HFF-Myc (cell line): Measurements from ENCODE around the gene MFRP.
A peak's percentile ranks its signal among the peaks of the same experiment; 100 is the strongest.

ENCODE experiments used
- DNase-seq: peaks from one replicate; pipeline ENCODE4 v3.0.0-alpha.2; 2011; ENCODE audit warnings: low read depth; ENCODE audit errors: extremely low read depth
- H3K4me3 ChIP-seq: replicated peaks from 2 replicates; pipeline ENCODE4 v1.5.1; 2011; ENCODE audit warnings: low read depth, mild to moderate bottlenecking, control low read depth, low read length
- TF ChIP-seq, protein P1 (sequence below): IDR thresholded peaks from 2 replicates; pipeline ENCODE4 v1.5.1; 2012; ENCODE audit warnings: mild to moderate bottlenecking, low read depth, low read length, control low read depth; ENCODE audit errors: missing control alignments

Gene MFRP

DNA sequence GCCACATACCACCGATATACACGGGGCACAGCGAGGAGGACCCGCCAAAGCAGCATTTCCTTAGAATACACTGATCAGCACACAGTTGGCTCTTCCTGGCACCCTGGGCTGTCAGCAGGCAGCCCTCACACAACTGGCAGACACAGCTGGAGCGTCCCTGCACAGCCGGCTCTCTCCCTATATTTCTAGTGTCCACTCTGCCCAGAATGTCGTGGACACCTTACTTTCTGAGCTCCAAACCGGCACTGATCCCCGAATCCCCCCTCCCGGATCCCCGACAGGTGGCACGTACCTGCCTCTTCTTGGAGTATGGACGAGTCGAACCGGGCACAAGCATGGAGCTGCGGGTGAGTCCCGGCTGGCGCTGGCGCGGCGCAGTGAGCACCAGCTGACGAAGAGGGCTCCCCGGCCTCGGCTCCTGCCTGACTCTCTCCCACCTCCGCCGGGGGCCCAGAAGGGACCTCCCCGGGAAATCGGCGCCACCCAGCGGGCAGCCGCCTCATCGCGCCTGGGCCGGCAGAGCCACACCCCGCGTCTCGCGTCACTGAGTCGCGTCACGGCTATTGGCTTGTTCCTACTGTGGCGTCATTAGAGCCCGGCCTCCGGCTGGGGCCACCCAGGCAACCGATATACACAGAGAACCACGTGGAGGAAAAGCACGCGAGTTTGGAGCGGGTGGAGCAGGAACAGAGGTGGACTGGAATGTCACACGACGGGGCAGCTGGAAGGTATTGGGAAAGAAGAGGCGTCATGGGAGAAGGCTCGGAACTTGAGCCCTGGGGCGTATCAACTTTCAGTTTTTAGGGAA, 34.9 kb upstream of the MFRP start, which contains the start of gene USP2:
Gene USP2 (minus strand): TSS at position 510 of the 808 bp plus-strand sequence. CDS start 8,210 bp downstream, outside the sequence.
- peak within 1 kb of the TSS; percentile 55 for H3K4me3 ChIP-seq
- TF ChIP-seq, protein P1, sequence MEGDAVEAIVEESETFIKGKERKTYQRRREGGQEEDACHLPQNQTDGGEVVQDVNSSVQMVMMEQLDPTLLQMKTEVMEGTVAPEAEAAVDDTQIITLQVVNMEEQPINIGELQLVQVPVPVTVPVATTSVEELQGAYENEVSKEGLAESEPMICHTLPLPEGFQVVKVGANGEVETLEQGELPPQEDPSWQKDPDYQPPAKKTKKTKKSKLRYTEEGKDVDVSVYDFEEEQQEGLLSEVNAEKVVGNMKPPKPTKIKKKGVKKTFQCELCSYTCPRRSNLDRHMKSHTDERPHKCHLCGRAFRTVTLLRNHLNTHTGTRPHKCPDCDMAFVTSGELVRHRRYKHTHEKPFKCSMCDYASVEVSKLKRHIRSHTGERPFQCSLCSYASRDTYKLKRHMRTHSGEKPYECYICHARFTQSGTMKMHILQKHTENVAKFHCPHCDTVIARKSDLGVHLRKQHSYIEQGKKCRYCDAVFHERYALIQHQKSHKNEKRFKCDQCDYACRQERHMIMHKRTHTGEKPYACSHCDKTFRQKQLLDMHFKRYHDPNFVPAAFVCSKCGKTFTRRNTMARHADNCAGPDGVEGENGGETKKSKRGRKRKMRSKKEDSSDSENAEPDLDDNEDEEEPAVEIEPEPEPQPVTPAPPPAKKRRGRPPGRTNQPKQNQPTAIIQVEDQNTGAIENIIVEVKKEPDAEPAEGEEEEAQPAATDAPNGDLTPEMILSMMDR = peak; percentile 84
- DNase-seq = peak; percentile 93

DNA sequence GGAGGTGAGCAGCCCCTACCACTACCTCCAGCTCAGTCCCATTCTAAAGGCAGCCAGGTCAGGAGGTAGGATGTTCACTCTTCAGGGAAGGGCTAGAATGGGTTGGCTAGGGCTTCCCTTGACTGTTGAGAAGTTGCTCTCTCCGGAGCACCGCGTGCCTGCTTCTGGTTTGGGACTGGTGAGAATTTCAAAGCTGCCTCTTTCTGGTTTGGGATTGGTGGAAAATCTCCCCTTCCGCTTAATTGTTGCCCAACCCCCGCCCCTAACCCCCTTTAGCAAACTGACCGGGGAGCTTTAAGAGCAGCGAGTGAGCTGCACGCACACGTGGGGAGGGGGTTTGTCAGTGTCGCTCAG, 34.3 kb upstream of the MFRP start:
- peak overlapping the region; percentile 55 for H3K4me3 ChIP-seq
- no peak for DNase-seq
- TF ChIP-seq, protein P1 = no peak

DNA sequence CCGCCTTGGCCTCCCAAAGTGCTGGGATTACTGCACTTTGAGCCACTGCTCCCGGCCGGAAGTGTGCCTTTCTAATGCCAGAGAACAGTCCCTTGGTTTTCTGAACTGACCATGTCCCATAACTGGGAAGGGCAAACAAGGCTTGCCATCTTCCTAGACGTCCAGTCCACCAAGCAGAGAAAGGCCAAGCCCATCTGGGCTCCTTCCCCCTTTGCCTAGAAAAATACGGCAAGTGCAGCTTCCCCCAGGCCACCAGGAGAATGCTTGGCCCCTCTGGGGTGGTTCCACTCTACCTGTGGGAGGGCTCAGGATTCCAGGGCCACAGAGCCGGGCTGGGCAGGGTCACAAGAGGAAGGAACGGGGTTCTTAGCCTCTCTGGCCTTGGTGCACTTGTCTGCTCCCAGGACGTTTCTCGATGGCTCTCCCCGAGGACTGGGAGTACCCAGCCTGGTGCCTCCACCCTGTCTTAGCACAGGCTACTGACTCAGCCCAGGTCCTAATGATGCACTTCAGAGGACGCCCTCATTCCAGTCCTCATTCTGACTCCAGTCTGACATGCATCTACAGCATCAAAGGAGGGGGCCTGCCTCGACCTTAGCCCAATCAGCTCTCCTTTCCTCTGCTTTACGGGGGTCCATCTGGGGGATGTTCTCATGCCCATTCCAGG, 33.8 kb upstream of the MFRP start:
- H3K4me3 ChIP-seq = peak overlapping the region; percentile 55
- DNase-seq = no peak
- TF ChIP-seq, protein P1 = no peak

DNA sequence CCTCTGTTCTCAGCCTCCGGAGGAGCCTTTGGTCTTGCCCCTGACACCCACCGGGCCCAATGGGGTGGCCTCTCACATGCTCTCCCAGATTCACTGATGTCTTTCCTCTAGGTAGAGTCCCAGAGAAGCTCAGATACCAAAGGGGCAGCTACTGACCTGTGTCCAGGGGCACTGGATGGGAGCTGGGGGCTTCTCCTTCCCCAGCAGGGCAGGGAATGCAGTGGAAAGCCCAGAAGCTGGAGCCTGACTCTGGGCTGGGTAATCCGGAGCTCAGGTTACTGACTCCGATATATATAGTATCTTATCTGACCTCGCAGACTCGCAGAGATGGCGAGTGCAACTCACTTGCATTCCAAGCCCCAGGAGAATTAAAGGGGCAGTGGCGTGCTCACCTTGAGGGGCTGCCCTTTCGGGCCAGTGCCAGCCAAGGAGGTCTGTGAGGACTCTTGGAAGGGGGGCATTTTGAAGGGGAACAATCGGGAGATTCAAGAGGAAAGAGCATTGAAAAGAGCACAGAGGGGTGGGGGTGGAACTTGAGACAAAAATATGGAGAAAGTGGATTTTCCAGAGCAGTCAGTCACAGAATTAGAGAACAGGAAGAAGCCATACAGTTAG, 32.5 kb upstream of the MFRP start:
- TF ChIP-seq, protein P1 = no peak
- H3K4me3 ChIP-seq = no peak overlapping the region
- DNase-seq = no peak

DNA sequence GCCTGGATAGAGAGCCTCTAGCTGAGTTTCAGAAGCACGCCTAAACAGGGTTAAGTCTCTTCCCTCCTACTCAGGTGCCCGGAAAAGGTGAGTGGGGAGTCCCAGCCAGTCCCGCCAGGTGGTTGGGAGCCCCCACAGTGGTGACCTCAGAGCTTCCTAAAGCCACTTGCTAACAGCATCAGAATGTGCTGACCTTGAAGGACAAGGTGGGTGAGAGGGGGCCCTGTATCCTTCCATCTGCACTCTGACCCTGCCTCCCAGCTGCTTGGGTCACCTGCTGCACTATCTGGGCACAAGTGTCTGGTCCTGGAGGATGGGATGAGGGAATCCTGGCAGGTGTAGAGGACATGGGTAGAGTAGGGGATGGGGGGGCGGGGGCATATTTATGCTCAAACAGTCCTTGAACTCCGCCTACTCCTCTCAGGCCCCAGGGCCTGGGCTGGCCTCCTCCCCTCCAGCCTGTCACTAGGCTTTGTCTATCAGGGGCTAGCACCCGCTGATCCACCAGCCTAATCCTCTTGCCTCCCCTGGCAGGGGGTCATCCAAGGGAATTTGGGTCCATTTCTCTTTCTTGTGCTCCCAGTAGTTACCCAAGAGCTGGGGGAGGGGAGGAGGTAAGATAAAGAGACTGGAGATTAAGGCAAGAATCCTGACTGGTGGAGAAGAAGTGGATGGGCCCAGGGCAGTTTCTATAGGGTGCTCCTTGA, 31.6 kb upstream of the MFRP start:
- TF ChIP-seq, protein P1 = no peak
- no peak for DNase-seq
- H3K4me3 ChIP-seq = no peak overlapping the region

DNA sequence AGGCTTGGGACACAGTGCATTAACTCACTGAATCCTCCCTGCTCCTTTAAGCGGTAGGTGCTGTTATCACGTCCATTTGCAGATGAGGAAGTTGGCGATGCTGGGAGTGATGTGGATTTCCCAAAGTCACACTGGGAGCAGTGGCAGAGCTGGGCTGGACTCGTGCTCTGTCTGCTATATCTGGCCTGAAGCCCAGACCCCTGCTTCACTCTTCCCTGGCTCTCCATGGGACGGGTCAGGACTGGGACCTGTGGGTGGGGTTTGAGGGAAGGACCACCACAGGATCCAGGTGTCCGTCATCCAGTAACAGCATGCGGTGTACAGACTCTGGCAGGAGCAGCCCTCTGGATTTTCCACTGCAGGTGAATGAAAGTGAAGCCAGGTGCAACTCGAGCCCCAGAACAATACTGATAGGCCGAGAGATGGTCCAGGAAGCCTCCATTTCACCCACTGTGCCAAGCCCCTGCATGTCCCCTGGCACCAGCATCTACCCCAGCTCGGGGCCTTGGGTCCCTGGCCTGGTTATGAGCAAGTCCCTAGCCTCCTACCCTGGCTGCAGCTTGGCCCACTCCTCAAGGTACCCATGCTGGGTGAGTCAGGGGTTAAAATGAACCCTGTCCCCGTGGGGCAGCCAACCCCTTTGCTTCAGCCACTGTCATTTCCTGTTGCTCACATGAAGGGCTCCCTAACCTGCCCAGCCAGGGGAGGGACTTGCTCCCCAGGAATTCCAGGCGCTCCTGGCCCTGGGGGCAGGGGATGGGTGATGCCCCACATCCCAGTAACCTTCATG, 30.8 kb upstream of the MFRP start:
- TF ChIP-seq, protein P1 = no peak
- H3K4me3 ChIP-seq = no peak overlapping the region
- DNase-seq = no peak
